Measurements from ENCODE around the gene OR4K5.

- TF ChIP-seq CTCF (IDR thresholded peaks at IDR 0.05; ENCODE audit: low read depth, low read length, poor library complexity, severe bottlenecking) (no peak), EZH2phosphoT487 (IDR thresholded peaks at IDR 0.05; ENCODE audit: borderline replicate concordance, low read length) (no peak)
Observed at GRCh38 chr14:19947413-19948090, 27.1 kb downstream of the OR4K5 start.

All from DOHH2 (cell line).